Gastroesophageal sphincter (tissue), 4 donors: Measurements from ENCODE around the gene GALNT18. TPM values are rescaled to one million over a fixed set of nuclear protein-coding genes. Genes with fewer than 3 reads are reported as not detected.

Experiments
- ATAC-seq: fragments of 150-250 bp; one replicate; pipeline ENCODE4 v1.9.1; 2016; ENCODE audit warnings: mild to moderate bottlenecking, moderate library complexity
- H3K27ac ChIP-seq, 4 donors: fragments of 200-600 bp; sonication (generic) in 3 of 4; 1 replicate in 3 of 4; 2 replicates in 1 of 4; pipeline ENCODE4 v1.5.1; 2016 to 2019
- H3K27me3 ChIP-seq: fragments of 200-600 bp; sonication (generic); one replicate; pipeline ENCODE4 v1.5.1; 2019
- H3K36me3 ChIP-seq, 2 donors: fragments of 200-600 bp; sonication (generic); one replicate each; pipeline ENCODE4 v1.5.1; 2019; ENCODE audit warnings: control low read depth in 1 of 2
- H3K4me1 ChIP-seq, 3 donors: fragments of 200-600 bp; sonication (generic); 1 replicate in 2 of 3; 2 replicates in 1 of 3; pipeline ENCODE4 v1.5.1; 2016 to 2019; ENCODE audit warnings: control low read depth in 2 of 3
- H3K4me3 ChIP-seq, 2 donors: fragments of 200-600 bp; sonication (generic); one replicate each; pipeline ENCODE4 v1.5.1; 2019; ENCODE audit warnings: mild to moderate bottlenecking in 1 of 2, moderate library complexity in 1 of 2
- H3K9me3 ChIP-seq, 3 donors: fragments of 200-600 bp; sonication (generic); one replicate each; pipeline ENCODE4 v1.5.1; 2017 to 2019; ENCODE audit warnings: control low read depth in 2 of 3
- EP300 ChIP-seq: sonication (generic); formaldehyde crosslinking; IDR thresholded peaks from one replicate; pipeline ENCODE4 v1.6.1; 2017; ENCODE audit warnings: antibody characterized with exemption, mild to moderate bottlenecking
- POLR2A ChIP-seq, 2 donors: fragments of 450-650 bp; IDR thresholded peaks; one replicate each; pipeline ENCODE4 v1.6.1; 2017; ENCODE audit warnings: antibody characterized with exemption in 2 of 2, mild to moderate bottlenecking in 2 of 2, moderate library complexity in 1 of 2
- POLR2AphosphoS5 ChIP-seq: sonication (generic); formaldehyde crosslinking; IDR thresholded peaks from one replicate; pipeline ENCODE4 v1.6.1; 2017; ENCODE audit warnings: antibody characterized with exemption
- WGBS, 2 donors: methylation state at CpG; one replicate each; pipeline ENCODE4 v1.1.5; 2018; ENCODE audit warnings: low coverage in 1 of 2; 5-methylcytosine and 5-hydroxymethylcytosine counted together
- total RNA-seq, 4 donors: library from RNA; depleted of rRNA; stranded (reverse); fragments of >200 nt; gene quantifications; one replicate each; pipeline ENCODE4 v1.1.0, GENCODE V29; 2016
- TF ChIP-seq, protein P1 (sequence below), 4 experiments: fragments of 200-600 bp in 2 of 4; fragments of 450-650 bp in 2 of 4; sonication (generic) in 1 of 4; IDR thresholded peaks; one replicate each; pipeline ENCODE4 v1.5.1; 2017 to 2019; ENCODE audit warnings: antibody characterized with exemption in 4 of 4, mild to moderate bottlenecking in 2 of 4, moderate library complexity in 2 of 4

The GALNT18 gene
- total RNA-seq, 4 donors from 2014 or later, result 16.0 to 65.6 (median 35.2) TPM

DNA sequence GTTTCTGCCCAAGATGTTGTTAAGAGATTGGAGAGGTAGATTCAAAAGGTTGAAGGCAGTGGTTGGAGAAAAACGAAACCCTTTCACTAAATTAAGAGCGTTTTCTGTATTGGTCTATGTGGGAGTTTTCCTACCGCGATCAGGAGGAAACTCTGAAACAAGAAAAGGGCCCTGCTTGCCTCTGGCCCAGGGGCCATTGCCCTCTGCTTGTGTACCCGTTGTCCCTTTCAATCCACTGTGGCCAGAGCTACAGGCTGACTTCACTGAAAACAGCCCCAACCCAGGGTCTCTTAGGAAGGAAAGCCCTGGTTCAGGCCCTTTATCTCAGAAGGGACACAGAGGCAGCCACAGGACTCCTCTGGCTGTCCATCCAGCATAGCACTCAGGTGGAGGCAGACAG lies 367.8 kb downstream of the GALNT18 start:
- 89 to 91% methylated on average over 4 to 5 of the region's 5 CpGs for WGBS, 2 donors
- no peaks in the 10 kb centered on the region for H3K9me3 ChIP-seq

DNA sequence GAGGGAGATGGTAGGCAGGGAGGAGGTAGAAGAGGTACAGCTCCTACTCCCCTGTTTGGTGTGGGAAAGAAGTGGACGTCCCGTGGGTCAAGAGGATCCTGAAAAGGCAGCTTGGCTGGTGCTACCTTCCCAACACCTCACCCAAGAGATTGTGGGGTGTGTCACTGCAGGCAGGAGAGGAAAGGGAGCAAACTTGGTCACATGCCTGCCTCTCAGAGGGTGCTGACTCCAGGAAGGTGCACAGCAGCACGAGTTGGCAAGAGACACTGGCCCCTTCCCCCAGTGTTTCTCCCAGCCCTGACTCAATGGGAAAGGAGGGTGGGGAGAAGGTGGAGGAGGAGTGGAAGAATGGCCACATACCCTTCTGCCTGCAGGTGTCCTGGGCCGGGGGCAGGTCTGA lies 368.3 kb downstream of the GALNT18 start:
- ATAC-seq, result no peak
- WGBS, 2 donors, result 92 to 100% methylated on average over 1 to 2 of the region's 4 CpGs
- no peaks in the 10 kb centered on the region for H3K9me3 ChIP-seq
- TF ChIP-seq, protein P1, sequence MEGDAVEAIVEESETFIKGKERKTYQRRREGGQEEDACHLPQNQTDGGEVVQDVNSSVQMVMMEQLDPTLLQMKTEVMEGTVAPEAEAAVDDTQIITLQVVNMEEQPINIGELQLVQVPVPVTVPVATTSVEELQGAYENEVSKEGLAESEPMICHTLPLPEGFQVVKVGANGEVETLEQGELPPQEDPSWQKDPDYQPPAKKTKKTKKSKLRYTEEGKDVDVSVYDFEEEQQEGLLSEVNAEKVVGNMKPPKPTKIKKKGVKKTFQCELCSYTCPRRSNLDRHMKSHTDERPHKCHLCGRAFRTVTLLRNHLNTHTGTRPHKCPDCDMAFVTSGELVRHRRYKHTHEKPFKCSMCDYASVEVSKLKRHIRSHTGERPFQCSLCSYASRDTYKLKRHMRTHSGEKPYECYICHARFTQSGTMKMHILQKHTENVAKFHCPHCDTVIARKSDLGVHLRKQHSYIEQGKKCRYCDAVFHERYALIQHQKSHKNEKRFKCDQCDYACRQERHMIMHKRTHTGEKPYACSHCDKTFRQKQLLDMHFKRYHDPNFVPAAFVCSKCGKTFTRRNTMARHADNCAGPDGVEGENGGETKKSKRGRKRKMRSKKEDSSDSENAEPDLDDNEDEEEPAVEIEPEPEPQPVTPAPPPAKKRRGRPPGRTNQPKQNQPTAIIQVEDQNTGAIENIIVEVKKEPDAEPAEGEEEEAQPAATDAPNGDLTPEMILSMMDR (IDR thresholded peaks at IDR 0.05), result no peak
- no peak for TF ChIP-seq POLR2A (IDR thresholded peaks at IDR 0.05)
- TF ChIP-seq EP300, result no peak
- no peaks in the 10 kb centered on the region for H3K27me3 ChIP-seq
- no peaks in the 10 kb centered on the region for H3K36me3 ChIP-seq
- no peak overlapping the region for H3K27ac ChIP-seq
- H3K4me3 ChIP-seq, result no peak overlapping the region
- H3K4me1 ChIP-seq, result no peaks in the 10 kb centered on the region

More for the DNA sequence above, 367.8 kb downstream of the GALNT18 start:
- ATAC-seq, result no peak
- no peak overlapping the region for H3K27ac ChIP-seq
- TF ChIP-seq EP300 (no peak), POLR2A (IDR thresholded peaks at IDR 0.05) (no peak), POLR2AphosphoS5 (no peak)
- TF ChIP-seq, protein P1 (IDR thresholded peaks at IDR 0.05), result no peak
- H3K4me1 ChIP-seq, result no peaks in the 10 kb centered on the region
- no peaks in the 10 kb centered on the region for H3K27me3 ChIP-seq
- H3K4me3 ChIP-seq, result no peak overlapping the region
- no peaks in the 10 kb centered on the region for H3K36me3 ChIP-seq

DNA sequence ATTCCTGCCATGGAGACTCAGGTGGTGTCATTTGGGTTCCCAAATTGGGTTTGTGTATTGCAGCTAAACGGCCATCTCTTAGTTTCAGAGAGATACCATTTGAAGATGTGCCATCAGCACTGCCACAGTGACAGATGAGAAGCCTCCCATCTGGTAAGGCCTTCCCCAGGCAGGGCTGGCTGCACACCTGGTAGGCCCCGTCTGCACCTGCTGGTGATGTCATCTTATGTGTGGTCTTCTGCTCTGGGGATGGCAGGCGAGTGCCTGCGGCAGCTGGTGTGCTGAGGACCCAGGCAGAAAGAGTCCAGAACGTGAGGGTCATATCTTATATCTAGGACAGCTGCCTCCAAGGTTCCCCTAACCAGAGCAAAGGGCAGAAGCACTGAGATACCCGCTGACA lies 369.4 kb downstream of the GALNT18 start:
- 78 to 88% methylated on average over 1 to 2 of the region's 6 CpGs for WGBS, 2 donors
- no peaks in the 10 kb centered on the region for H3K4me1 ChIP-seq
- no peaks in the 10 kb centered on the region for H3K9me3 ChIP-seq
- no peak for TF ChIP-seq EP300
- no peak for TF ChIP-seq POLR2A (IDR thresholded peaks at IDR 0.05)
- TF ChIP-seq POLR2AphosphoS5, result no peak
- TF ChIP-seq, protein P1 (IDR thresholded peaks at IDR 0.05), result no peak
- no peak for ATAC-seq
- H3K4me3 ChIP-seq, result no peak overlapping the region
- H3K27ac ChIP-seq, result no peak overlapping the region
- no peaks in the 10 kb centered on the region for H3K36me3 ChIP-seq
- H3K27me3 ChIP-seq, result no peaks in the 10 kb centered on the region

DNA sequence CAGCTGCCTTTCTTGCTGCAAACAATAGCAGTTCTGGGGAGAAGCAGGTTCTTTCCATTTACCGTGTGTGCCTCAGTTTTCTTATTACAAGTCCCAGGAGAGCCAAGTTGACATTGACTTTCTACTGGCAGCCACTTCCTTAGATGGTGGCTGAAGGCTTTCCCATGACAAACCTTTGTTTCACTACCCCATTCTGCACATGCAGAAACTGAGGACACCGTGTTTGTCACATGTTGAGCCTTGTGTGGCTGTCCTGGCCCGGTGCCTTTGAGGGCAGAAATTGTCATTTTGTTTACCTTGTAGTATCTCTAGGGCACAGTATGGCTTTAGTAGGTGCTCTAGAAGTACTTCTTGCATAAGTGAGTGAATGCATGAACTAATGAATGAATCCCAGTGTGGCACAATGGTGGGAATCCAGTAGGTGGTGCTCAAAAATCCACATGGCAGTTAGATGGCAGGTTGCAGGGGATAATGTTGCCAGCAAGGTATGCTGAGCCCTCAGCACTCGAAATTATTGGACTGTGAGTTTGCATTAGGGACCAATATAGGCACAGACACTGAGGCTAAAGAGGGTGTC lies 370.3 kb downstream of the GALNT18 start:
- no peak overlapping the region for H3K4me3 ChIP-seq
- no peak overlapping the region for H3K27ac ChIP-seq
- H3K27me3 ChIP-seq, result no peaks in the 10 kb centered on the region
- no peaks in the 10 kb centered on the region for H3K36me3 ChIP-seq
- ATAC-seq, result no peak
- no peaks in the 10 kb centered on the region for H3K4me1 ChIP-seq
- 90 to 92% methylated on average over 3 of the region's 4 CpGs for WGBS, 2 donors
- TF ChIP-seq, protein P1 (IDR thresholded peaks at IDR 0.05), result no peak
- TF ChIP-seq EP300 (no peak), POLR2A (IDR thresholded peaks at IDR 0.05) (no peak), POLR2AphosphoS5 (no peak)
- H3K9me3 ChIP-seq, result no peaks in the 10 kb centered on the region

DNA sequence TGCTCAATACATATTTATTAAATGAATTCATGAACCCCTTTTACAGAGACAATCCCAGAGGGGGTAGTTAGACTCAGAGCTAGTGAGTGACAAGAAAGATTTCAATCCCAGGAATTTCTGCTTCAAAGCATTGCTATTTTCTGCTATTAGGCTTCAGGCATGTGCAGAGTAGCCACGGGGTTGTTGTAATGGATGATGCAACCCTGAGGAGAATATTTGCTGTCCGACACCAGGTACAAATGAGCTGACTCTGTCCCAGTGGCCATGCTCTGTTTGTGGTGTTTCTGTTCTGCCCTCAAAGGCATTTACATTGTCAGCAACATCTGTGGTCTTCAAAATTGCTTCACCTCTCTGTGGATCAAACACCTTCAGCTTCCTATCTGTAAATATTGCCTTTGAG lies 371.3 kb downstream of the GALNT18 start:
- no peaks in the 10 kb centered on the region for H3K36me3 ChIP-seq
- H3K4me1 ChIP-seq, result peaks cover 0 to 8% (median under 1%) of the 10 kb centered on the region in 3 donors
- 54 to 60% methylated on average over 2 of the region's 2 CpGs for WGBS, 2 donors
- no peak overlapping the region for H3K27ac ChIP-seq
- TF ChIP-seq POLR2AphosphoS5 (no peak), POLR2A (IDR thresholded peaks at IDR 0.05) (no peak), EP300 (no peak)
- TF ChIP-seq, protein P1 (IDR thresholded peaks at IDR 0.05), result no peak
- H3K27me3 ChIP-seq, result no peaks in the 10 kb centered on the region
- H3K9me3 ChIP-seq, result no peaks in the 10 kb centered on the region
- no peak for ATAC-seq
- no peak overlapping the region for H3K4me3 ChIP-seq
